ENCODE data around the gene HOXD10. TPM values are rescaled to one million over a fixed set of nuclear protein-coding genes. Genes with fewer than 3 reads are reported as not detected.
A peak's percentile ranks its signal among the peaks of the same experiment; 100 is the strongest.

Gene HOXD10
- total RNA-seq, 1 donor from 2014 or later: 4.0 TPM

GRCh38 chr2:176082824-176083751 is 33.5 kb upstream of the HOXD10 start:
- no peak for DNase-seq (ENCODE audit: low read depth in 2 of 2)

- no peak for DNase-seq (ENCODE audit: low read depth in 2 of 2)
Observed at GRCh38 chr2:176083796-176084261, 32.7 kb upstream of the HOXD10 start, which contains the start of gene EVX2. EVX2 (minus strand) TSS chr2:176083962; CDS start chr2:176083776, 186 bp downstream.

GRCh38 chr2:176084611-176085119 is 31.9 kb upstream of the HOXD10 start:
- DNase-seq (ENCODE audit: low read depth in 2 of 2): no peak

GRCh38 chr2:176085120-176085788 is 31.3 kb upstream of the HOXD10 start:
- no peak for DNase-seq (ENCODE audit: low read depth in 2 of 2)

GRCh38 chr2:176085861-176086771 is 30.5 kb upstream of the HOXD10 start:
- peak; percentile 54 to 60 for DNase-seq (ENCODE audit: low read depth in 2 of 2)

GRCh38 chr2:176087330-176088047 is 29.1 kb upstream of the HOXD10 start:
- no peak for DNase-seq (ENCODE audit: low read depth in 2 of 2)

GRCh38 chr2:176088048-176088936 is 28.3 kb upstream of the HOXD10 start:
- DNase-seq (ENCODE audit: low read depth in 2 of 2): peak; percentile 54 to 64

- DNase-seq (ENCODE audit: low read depth in 2 of 2): no peak
Observed at GRCh38 chr2:176088937-176089842, 27.4 kb upstream of the HOXD10 start.

GRCh38 chr2:176089843-176090395 is 26.7 kb upstream of the HOXD10 start:
- no peak for DNase-seq (ENCODE audit: low read depth in 2 of 2)

GRCh38 chr2:176090862-176091261 is 25.7 kb upstream of the HOXD10 start:
- DNase-seq (ENCODE audit: low read depth in 2 of 2): no peak

GRCh38 chr2:176091329-176092258 is 25.0 kb upstream of the HOXD10 start:
- no peak for DNase-seq (ENCODE audit: low read depth in 2 of 2)

GRCh38 chr2:176092270-176093144 is 24.1 kb upstream of the HOXD10 start, which contains the start of gene HOXD13:
HOXD13 (plus strand) TSS chr2:176092721; CDS start chr2:176092891, 170 bp downstream.
- no peak for DNase-seq (ENCODE audit: low read depth in 2 of 2)

- peak in 1 of 2 donors; percentile 53 for DNase-seq (ENCODE audit: low read depth in 2 of 2)
Observed at GRCh38 chr2:176093145-176093897, 23.3 kb upstream of the HOXD10 start.

- DNase-seq (ENCODE audit: low read depth in 2 of 2): no peak
Observed at GRCh38 chr2:176093898-176094249, 22.7 kb upstream of the HOXD10 start.

GRCh38 chr2:176094349-176094748 is 22.2 kb upstream of the HOXD10 start:
- no peak for DNase-seq (ENCODE audit: low read depth in 2 of 2)
